ENCODE results near the gene MCU. TPM values are rescaled to one million over a fixed set of nuclear protein-coding genes. Genes with fewer than 3 reads are reported as not detected.

MCU gene
- total RNA-seq, 4 donors from 2014 or later = 11.4 to 33.3 (median 24.9) TPM

DNA sequence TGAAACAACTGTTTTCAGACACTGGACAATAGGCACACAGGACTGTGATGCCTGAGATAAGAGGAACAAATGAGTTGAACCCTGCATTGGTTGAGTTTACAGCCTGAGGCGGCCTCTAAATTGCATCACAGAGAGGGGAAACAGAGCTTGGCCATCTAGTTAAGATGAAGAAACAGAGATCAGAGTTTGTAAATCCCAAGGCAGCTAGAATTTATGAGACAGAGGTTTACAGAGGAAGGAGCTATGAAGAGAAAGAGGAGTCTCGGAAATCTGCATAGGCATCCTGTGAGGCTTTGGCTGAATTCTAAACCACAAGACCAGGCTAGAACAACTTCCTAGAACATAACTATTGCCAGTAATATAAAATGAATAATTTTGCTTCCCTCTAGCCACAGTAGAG lies 160.6 kb downstream of the MCU start:
- no peak for DNase-seq
- TF ChIP-seq, protein P1, sequence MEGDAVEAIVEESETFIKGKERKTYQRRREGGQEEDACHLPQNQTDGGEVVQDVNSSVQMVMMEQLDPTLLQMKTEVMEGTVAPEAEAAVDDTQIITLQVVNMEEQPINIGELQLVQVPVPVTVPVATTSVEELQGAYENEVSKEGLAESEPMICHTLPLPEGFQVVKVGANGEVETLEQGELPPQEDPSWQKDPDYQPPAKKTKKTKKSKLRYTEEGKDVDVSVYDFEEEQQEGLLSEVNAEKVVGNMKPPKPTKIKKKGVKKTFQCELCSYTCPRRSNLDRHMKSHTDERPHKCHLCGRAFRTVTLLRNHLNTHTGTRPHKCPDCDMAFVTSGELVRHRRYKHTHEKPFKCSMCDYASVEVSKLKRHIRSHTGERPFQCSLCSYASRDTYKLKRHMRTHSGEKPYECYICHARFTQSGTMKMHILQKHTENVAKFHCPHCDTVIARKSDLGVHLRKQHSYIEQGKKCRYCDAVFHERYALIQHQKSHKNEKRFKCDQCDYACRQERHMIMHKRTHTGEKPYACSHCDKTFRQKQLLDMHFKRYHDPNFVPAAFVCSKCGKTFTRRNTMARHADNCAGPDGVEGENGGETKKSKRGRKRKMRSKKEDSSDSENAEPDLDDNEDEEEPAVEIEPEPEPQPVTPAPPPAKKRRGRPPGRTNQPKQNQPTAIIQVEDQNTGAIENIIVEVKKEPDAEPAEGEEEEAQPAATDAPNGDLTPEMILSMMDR (IDR thresholded peaks at IDR 0.05) = no peak
- TF ChIP-seq POLR2A (IDR thresholded peaks at IDR 0.05) = no peak
- intact Hi-C loops (cut with DNase I) = no loop called here

DNA sequence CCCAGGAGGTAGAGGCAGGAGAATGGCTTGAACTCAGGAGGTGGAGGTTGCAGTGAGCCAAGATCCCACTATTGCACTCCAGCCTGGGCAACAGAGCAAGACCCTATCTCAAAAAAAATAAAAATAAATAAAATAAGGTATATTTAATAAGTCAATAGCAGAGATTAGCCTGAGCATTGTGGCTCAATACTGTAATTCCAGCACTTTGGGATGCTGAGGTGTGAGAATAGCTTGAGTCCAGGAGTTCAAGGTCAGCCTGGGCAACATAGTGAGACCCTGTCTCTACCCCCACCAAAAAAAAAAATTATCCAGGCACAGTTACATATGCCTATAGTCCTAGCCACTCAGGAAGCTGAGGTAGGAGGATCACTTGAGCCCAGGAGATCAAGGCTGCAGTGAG lies 163.2 kb downstream of the MCU start:
- Histone ChIP-seq H3K27ac (no peak overlapping the region), H3K27me3 (no peaks in the 10 kb centered on the region), H3K4me3 (replicated peaks in 1 of 3) (no peak overlapping the region), H3K4me1 (no peaks in the 10 kb centered on the region), H3K36me3 (no peaks in the 10 kb centered on the region), H3K9me3 (no peaks in the 10 kb centered on the region)
- intact Hi-C loops (cut with DNase I) = no loop called here
- no peak for DNase-seq
- no peak for TF ChIP-seq POLR2A (IDR thresholded peaks at IDR 0.05)
- TF ChIP-seq, protein P1 (IDR thresholded peaks at IDR 0.05) = no peak

More for the DNA sequence above, 160.6 kb downstream of the MCU start:
- Histone ChIP-seq H3K27me3 (no peaks in the 10 kb centered on the region), H3K27ac (no peak overlapping the region), H3K4me3 (replicated peaks in 1 of 3) (no peak overlapping the region), H3K4me1 (no peaks in the 10 kb centered on the region), H3K9me3 (no peaks in the 10 kb centered on the region), H3K36me3 (no peaks in the 10 kb centered on the region)
- WGBS, 2 donors = 96 to 97% methylated on average over 2 of the region's 2 CpGs

DNA sequence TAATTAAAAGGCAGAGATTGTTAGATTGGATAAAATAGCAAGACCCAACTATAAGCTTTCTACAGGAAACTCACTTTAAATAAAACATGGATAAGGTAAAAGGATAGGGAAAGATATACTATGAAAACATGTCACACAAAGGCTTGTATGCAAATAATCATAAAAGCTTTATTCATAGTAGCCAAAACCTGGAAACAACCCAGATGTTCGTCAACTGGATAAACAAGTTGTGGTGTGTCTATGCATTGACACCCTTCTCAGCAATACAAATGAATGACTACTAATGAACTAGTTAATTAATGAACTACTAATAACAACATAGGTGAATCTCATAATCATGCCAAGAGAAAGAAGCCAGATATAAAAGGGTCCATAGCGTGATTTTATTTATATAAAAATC lies 163.8 kb downstream of the MCU start:
- no peaks in the 10 kb centered on the region for H3K27me3 ChIP-seq
- TF ChIP-seq, protein P1 (IDR thresholded peaks at IDR 0.05) = no peak
- TF ChIP-seq POLR2A (IDR thresholded peaks at IDR 0.05) = no peak
- no peak overlapping the region for H3K27ac ChIP-seq
- H3K4me3 ChIP-seq (replicated peaks in 1 of 3) = no peak overlapping the region
- whole genome bisulfite sequencing, 2 donors = 90 to 95% methylated on average over 2 of the region's 2 CpGs
- no peaks in the 10 kb centered on the region for H3K9me3 ChIP-seq
- intact Hi-C loops (cut with DNase I) = no loop called here
- no peak for DNase-seq
- no peaks in the 10 kb centered on the region for H3K4me1 ChIP-seq
- no peaks in the 10 kb centered on the region for H3K36me3 ChIP-seq

DNA sequence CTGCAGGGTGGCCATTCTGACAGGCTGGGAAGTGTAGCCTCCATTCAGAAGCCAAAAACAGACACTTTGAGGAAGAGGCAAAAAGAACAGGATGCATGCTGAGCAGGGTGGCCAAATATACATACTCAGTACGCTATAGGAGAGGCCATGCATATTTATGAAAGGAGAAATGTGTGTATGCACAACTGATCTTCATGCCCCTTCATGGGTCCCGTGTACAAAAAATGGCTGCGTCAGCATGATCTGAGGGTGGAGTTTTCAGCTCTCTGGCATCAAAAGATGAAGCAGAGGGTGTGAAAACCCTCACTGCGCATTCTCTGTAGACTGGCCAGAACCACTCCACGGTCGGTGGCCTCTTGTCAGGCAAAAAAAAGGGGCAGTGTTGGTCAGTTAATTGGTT lies 166.1 kb downstream of the MCU start:
- no peak for DNase-seq
- Histone ChIP-seq H3K36me3 (no peaks in the 10 kb centered on the region), H3K4me3 (replicated peaks in 1 of 3) (no peak overlapping the region), H3K9me3 (no peaks in the 10 kb centered on the region), H3K4me1 (no peaks in the 10 kb centered on the region), H3K27me3 (no peaks in the 10 kb centered on the region), H3K27ac (no peak overlapping the region)
- 96 to 97% methylated on average over 6 of the region's 6 CpGs for WGBS, 2 donors
- TF ChIP-seq POLR2A (IDR thresholded peaks at IDR 0.05) = no peak
- TF ChIP-seq, protein P1 (IDR thresholded peaks at IDR 0.05) = no peak
- intact Hi-C loops (cut with DNase I) = no loop called here

DNA sequence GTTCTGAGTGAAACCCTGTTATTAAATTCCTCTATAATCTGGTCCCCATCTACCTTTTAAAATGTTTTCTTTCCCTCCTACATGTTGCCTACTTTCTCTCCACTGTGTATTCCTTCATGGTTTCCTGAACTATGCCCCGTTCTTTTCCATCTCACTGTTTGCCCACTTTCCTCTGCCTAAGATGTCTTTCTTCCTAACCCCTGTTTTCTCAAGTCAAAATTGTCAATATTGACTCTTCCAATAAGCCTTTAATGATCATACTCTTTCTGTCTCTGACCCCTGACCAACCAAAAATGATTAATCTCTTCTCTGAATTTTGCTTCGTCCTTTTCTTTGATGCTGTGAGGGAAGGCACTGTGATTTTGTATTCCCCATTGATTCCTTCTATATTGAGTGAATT lies 171.0 kb downstream of the MCU start:
- no peak for DNase-seq
- H3K27me3 ChIP-seq = no peaks in the 10 kb centered on the region
- TF ChIP-seq, protein P1 (IDR thresholded peaks at IDR 0.05) = no peak
- no peak for TF ChIP-seq POLR2A (IDR thresholded peaks at IDR 0.05)
- H3K4me1 ChIP-seq = no peaks in the 10 kb centered on the region
- intact Hi-C loops (cut with DNase I) = no loop called here
- no peak overlapping the region for H3K4me3 ChIP-seq (replicated peaks in 1 of 3)
- WGBS, 2 donors = 94 to 95% methylated on average over 2 of the region's 2 CpGs
- H3K9me3 ChIP-seq = no peaks in the 10 kb centered on the region
- no peaks in the 10 kb centered on the region for H3K36me3 ChIP-seq
- H3K27ac ChIP-seq = no peak overlapping the region
